NK-92 (cell line): ENCODE results near the gene PRRT3.
"Not testable (repeated sequence)": the region's sequence is repeated elsewhere in the genome, so short reads cannot be mapped to it uniquely, and the experiment has no call there.

Experiments
- DNase-seq: peaks from one replicate; lab custom pipeline; 2025; ENCODE audit not compliant: unreplicated experiment; lab: John Stamatoyannopoulos, UW

PRRT3 gene

GRCh38 chr3:9947025-9947995, 4.9 kb downstream of the PRRT3 start:
- DNase-seq, result no peak

- DNase-seq, result peak; percentile 17
Measured at GRCh38 chr3:9946112-9947024, 5.8 kb downstream of the PRRT3 start.

DNA sequence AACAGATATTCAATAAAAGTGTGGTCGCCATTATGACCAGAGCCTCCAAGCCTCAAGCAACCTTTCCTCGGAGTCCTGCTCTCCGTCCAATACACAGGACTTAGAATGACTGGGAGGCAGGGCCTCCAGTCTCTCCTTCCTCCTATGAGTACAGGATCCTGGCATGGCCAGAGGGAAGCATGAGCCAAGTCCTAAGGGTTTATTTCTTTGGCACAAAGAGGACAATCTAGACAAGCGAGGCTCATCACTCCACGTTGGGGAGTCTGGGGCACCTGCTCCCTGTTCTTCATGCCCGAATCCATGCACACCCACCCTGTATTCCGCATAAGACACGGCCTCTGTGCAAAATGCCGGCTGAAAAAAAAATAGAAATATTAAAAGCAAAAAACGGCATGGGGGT, 6.8 kb downstream of the PRRT3 start:
- DNase-seq, result no peak

GRCh38 chr3:9944271-9944670, 7.9 kb downstream of the PRRT3 start:
- DNase-seq, result no peak

GRCh38 chr3:9942934-9943690, 9.1 kb downstream of the PRRT3 start:
- no peak for DNase-seq

DNA sequence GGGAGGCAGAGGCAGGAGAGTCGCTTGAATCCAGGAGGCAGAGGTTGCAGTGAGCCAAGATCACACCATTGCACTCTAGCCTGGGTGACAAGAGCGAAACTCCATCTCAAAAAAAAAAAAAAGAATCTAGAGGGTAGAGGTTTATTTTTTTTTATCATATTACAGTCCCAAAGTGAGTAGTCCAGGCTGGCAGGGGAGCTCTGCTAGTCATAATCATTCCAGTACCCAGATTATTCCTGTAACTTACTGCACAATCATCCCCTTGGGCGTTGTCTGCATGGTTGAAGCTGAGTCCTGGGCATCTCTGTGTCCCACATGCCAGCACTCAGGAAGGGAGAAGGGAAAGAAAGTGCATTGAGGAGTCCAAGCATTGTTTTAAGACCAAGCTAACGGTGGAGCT, 10.0 kb downstream of the PRRT3 start:
- DNase-seq, result no peak

DNA sequence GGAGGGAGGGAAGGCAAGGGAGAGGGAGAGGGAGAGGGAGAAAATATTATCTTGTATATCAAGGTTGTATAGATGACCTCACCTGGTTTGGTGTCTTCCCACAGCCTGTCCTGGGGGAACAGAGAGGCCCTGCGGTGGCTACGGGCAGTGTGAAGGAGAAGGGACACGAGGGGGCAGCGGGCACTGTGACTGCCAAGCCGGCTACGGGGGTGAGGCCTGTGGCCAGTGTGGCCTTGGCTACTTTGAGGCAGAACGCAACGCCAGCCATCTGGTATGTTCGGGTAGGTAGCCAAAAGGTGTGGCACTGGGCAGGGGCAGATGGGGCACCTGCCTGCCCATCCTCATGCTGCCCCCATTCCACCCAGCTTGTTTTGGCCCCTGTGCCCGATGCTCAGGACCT, 11.5 kb downstream of the PRRT3 start:
- no peak for DNase-seq

- not testable (repeated sequence) for DNase-seq
Measured at GRCh38 chr3:9939906-9940305, 12.3 kb downstream of the PRRT3 start.

DNA sequence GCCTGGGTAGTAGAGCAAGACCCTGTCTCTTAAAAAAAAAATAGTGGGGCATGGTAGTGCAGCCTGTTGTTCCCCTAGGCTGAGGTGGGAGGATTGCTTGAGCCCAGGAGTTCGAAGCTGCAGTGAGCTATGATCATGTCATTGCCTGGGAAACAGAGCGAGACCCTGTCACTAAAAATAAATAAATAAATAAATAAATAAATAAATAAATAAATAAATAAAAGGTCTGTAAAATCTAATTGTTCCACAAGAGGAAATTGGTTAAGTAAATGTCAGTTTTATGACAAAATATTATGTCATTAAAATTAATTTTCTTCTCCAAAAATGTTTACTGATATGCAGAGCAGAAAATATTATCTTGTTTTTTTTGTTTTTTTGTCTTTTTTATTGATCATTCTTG, 13.2 kb downstream of the PRRT3 start:
- no peak for DNase-seq

DNA sequence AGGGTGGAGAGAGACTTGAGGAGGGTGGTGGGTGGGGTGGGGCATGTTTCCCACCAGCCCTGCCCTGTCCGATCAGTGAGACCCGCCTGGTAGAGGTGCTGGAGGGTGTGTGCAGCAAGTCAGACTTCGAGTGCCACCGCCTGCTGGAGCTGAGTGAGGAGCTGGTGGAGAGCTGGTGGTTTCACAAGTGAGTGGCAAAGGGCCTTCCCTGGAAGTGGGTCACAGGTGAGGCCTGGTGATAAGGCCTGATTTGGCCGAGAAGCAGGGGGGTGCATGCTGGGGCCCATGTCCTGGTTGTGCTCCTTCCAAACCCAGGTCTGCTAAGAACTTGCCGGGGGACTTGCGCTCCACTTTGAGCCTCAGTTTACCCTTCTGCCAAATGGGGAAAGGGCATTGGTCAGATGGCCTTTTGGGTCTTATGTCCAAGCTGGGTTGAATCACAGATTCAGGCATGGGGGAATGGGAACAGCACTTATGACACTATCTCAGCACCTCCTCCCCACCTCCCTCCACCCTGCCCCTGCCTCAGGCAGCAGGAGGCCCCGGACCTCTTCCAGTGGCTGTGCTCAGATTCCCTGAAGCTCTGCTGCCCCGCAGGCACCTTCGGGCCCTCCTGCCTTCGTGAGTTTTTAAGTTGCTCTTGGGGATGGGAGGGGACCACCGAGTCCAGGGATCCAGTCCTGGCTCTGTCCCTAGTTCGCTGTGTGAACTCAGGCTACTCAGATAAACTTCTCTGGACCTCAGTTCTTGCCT, 14.5 kb downstream of the PRRT3 start:
- DNase-seq, result no peak

DNA sequence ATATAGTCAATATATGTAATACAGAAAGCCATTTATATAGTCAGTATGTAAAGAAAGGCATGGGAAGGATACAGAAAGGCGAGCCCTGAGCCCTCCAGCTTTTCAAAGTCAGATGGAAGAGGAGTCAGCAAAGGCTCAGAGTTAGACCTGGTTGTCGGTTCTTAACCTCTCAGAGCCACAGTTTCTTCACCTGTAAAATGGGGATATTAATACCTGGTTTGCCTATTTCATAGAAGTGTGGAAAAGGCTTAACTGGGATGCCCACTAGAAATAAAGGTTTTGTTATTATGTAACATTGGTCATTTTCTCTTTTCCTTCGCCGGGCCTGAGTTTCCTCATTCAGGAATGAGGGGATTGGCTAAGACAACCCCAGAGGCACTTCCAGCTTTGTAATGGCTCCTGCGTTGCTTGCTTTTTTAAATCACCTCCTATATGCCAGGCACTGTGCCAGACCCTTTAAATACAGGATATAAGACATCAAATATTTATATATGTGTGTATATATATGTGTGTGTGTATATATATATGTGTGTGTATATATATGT, 16.2 kb downstream of the PRRT3 start:
- no peak for DNase-seq

DNA sequence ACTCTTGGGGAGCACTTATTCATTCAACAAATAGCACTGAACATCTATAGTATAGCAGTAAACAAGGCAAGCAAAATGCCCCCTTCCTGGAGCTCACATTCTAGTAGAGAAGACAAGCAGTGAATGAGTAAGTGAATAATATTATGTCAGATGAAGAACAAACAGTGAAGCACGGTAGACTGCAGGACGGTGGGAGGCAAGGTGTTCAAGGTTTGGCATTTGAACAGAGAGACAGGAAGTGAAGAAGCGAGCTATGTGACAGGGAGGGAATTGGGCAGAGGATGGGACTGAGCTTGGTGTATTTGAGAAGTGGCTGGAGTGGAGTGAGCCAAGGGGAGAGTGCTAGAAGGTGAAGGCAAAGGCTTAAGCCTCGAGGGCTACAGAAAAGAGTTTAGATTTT, 17.2 kb downstream of the PRRT3 start:
- no peak for DNase-seq

- DNase-seq, result no peak
Measured at GRCh38 chr3:9934235-9934621, 18.0 kb downstream of the PRRT3 start.

DNA sequence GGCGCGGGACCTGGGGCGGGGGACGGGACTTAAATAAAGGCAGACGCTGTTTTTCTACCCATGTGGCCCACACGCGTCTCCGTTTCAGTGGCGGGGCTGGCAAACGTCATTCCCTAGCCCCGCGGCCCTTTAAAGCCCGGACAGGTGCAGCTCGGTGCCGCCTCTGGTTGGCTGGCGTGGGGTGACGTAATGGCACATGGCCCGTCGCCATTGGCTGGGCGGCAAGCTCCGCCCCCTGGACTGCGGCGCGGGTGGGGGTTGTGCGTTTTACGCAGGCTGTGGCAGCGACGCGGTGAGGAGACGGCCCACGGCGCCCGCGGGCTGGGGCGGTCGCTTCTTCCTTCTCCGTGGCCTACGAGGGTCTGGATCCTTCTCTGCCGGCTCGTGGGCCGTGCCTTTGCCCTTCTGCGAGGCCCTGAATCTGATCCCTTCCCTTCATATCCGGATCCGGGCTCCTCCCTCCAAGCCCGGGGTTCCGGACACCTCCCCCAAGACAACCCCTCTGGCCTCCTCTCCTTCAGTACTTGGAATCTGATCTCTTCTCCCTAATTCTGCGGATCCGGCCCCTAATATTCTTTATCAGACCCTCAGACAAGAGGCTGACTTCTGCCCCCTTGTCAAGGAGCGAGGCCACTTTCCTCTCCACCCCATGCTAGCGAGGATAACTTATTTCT, 18.5 kb downstream of the PRRT3 start, which contains the start of gene CRELD1:
Gene CRELD1, plus strand, starts transcription at position 274 of the 674 bp plus-strand sequence. CDS start 605 bp downstream, outside the sequence.
- DNase-seq, result peak; percentile 82

DNA sequence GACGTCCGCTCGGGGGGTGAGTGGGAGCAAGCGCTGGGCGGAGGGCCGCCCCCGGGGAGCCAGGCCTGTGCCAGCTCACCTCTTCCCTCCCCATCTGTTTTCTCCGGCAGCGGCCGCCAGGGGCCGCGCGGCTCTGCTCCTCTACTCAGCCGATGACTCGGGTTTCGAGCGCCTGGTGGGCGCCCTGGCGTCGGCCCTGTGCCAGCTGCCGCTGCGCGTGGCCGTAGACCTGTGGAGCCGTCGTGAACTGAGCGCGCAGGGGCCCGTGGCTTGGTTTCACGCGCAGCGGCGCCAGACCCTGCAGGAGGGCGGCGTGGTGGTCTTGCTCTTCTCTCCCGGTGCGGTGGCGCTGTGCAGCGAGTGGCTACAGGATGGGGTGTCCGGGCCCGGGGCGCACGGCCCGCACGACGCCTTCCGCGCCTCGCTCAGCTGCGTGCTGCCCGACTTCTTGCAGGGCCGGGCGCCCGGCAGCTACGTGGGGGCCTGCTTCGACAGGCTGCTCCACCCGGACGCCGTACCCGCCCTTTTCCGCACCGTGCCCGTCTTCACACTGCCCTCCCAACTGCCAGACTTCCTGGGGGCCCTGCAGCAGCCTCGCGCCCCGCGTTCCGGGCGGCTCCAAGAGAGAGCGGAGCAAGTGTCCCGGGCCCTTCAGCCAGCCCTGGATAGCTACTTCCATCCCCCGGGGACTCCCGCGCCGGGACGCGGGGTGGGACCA, 19.2 kb downstream of the PRRT3 start:
- peak; percentile 23 for DNase-seq

GRCh38 chr3:9932535-9932842, 19.7 kb downstream of the PRRT3 start:
- no peak for DNase-seq

DNA sequence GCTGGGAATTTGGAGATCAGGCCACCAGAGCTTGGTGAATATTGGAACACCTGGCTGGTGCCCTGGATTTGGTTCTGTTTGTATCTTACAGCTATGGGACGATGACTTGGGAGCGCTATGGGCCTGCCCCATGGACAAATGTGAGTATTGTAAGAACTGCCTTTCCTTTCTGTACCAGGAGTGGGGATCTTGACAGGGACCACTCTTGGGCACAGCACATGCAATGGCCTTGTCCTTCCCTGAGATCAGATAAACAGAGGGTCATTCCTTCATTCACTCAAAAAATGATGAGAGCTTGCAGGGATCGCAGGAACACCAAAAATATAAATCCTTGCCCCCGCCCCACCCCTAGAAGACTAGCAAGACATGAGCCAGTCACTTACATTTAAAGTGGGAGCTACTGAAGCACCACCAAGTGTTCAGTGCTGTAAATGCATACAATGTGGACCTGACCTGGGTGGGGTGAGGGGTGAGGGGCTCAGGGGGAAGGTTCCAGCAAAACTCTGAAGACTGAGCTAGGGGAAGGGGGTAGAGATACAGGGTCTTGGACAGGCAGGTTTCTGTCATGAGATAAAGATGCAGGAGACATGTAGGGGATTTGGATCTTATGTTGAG, 21.3 kb downstream of the PRRT3 start:
- no peak for DNase-seq

- no peak for DNase-seq
Measured at GRCh38 chr3:9928158-9928557, 24.1 kb downstream of the PRRT3 start.
